HepG2 (cell line): ENCODE results near the gene SEC24A. TPM values are rescaled to one million over a fixed set of nuclear protein-coding genes. Genes with fewer than 3 reads are reported as not detected.

Source experiments
- ATAC-seq: fragments of 200-7000 bp; cut with Tn5 transposase; 3 replicates; pipeline ENCODE4 v1.9.1; 2020; ENCODE audit warnings: mild to moderate bottlenecking, moderate library complexity
- BruUV-seq: library from RNA; stranded (reverse); fragments of 400-500 nt; replicated peaks from 2 replicates; lab custom pipeline; 2021; lab: Mats Ljungman, UMichigan
- CTCF ChIA-PET: fragments of 300-600 bp; formaldehyde crosslinking; extraction: SDS; loops from one replicate; lab custom pipeline; 2021; ENCODE audit warnings: low total read pairs, inconsistent platforms, low intra/inter-chr PET ratio; lab: Yijun Ruan, JAX
- POLR2A ChIA-PET: fragments of 350-600 bp; sonication (Branson Sonifier 250); formaldehyde crosslinking; loops from one replicate; lab custom pipeline; 2020; ENCODE audit warnings: antibody characterized with exemption, inconsistent platforms; lab: Yijun Ruan, JAX
- DNase-seq: peaks from one replicate; pipeline ENCODE4 v3.0.0-alpha.2; 2015; ENCODE audit warnings: low spot score
- FAIRE-seq: peaks from 3 replicates; lab custom pipeline; 2011; peaks lifted over from hg19 to GRCh38; lab: Jason Lieb, UNC
- H2AFZ ChIP-seq: one replicate; pipeline ENCODE4 v1.6.1; 2011; ENCODE audit warnings: low read length, inconsistent platforms
- H3K27ac ChIP-seq: fragments of 300-600 bp; 3 replicates; pipeline ENCODE4 v1.8.0; 2011; ENCODE audit warnings: mixed run types, mild to moderate bottlenecking, mixed read lengths, low read length, inconsistent platforms; ENCODE audit not compliant: insufficient read depth; ENCODE audit errors: extremely low read length
- H3K27me3 ChIP-seq, 2 experiments: fragments of 200-600 bp in 1 of 2; 2 replicates in 1 of 2; 3 replicates in 1 of 2; pipeline versions ENCODE4 v1.6.0 to v1.8.0; 2011; ENCODE audit warnings: low read length in 2 of 2, mild to moderate bottlenecking in 2 of 2, moderate library complexity in 2 of 2, inconsistent platforms in 1 of 2; ENCODE audit not compliant: insufficient read depth in 2 of 2, control insufficient read depth in 1 of 2
- H3K36me3 ChIP-seq, 2 experiments: fragments of 200-600 bp in 1 of 2; replicated peaks in 1 of 2; 2 replicates in 1 of 2; 3 replicates in 1 of 2; pipeline versions ENCODE4 v1.5.1 to v1.8.0; 2011; ENCODE audit warnings: low read length in 2 of 2, inconsistent platforms in 1 of 2; ENCODE audit not compliant: insufficient read depth in 2 of 2, control insufficient read depth in 1 of 2
- H3K4me1 ChIP-seq: 2 replicates; pipeline ENCODE4 v1.5.1; 2012; ENCODE audit warnings: low read length, inconsistent platforms; ENCODE audit not compliant: insufficient read depth
- H3K4me2 ChIP-seq: 2 replicates; pipeline ENCODE4 v1.6.0; 2011; ENCODE audit warnings: low read depth, low read length, inconsistent platforms
- H3K4me3 ChIP-seq, 3 experiments: fragments of 200-600 bp in 1 of 3; sonication (generic), shearing (Covaris generic) in 1 of 3; replicated peaks in 1 of 3; 2 replicates each; pipeline ENCODE4 v1.5.1; 2011 to 2016; ENCODE audit warnings: low read length in 3 of 3, inconsistent platforms in 2 of 3, low read depth in 2 of 3, mild to moderate bottlenecking in 2 of 3, control low read depth in 1 of 3, mixed read lengths in 1 of 3; ENCODE audit not compliant: insufficient read depth in 1 of 3
- H3K79me2 ChIP-seq: one replicate; pipeline ENCODE4 v1.6.1; 2011; ENCODE audit warnings: low read length, inconsistent platforms; ENCODE audit not compliant: insufficient read depth
- H3K9ac ChIP-seq: 2 replicates; pipeline ENCODE4 v1.6.0; 2011; ENCODE audit warnings: mild to moderate bottlenecking, low read depth, low read length, inconsistent platforms; ENCODE audit not compliant: insufficient read depth
- H3K9me3 ChIP-seq: 2 replicates; pipeline ENCODE4 v1.5.1; 2012; ENCODE audit warnings: mild to moderate bottlenecking, low read length
- H4K20me1 ChIP-seq: 2 replicates; pipeline ENCODE4 v1.6.0; 2011; ENCODE audit warnings: inconsistent platforms, mild to moderate bottlenecking, low read length, moderate library complexity; ENCODE audit not compliant: insufficient read depth
- ATF2 ChIP-seq: sonication (generic); formaldehyde crosslinking; IDR thresholded peaks from 2 replicates; pipeline ENCODE4 v1.4.0; 2020; ENCODE audit warnings: missing genetic modification reagents
- CBX2 ChIP-seq, 2 experiments: fragments of 200-600 bp in 1 of 2; sonication (generic); formaldehyde crosslinking in 1 of 2; IDR thresholded peaks; 2 replicates each; pipeline versions ENCODE4 v1.7.0 to v1.8.1; 2018 to 2022; ENCODE audit warnings: low read depth in 2 of 2, low read length in 1 of 2, mild to moderate bottlenecking in 1 of 2, missing genetic modification reagents in 1 of 2
- FOXJ3 ChIP-seq: sonication (generic); formaldehyde crosslinking; IDR thresholded peaks from 2 replicates; pipeline ENCODE4 v1.4.0; 2020; ENCODE audit warnings: missing genetic modification reagents, mild to moderate bottlenecking, borderline replicate concordance
- GPBP1L1 ChIP-seq: sonication (generic); formaldehyde crosslinking; IDR thresholded peaks from 2 replicates; pipeline ENCODE4 v1.5.0; 2020; ENCODE audit warnings: mild to moderate bottlenecking, missing genetic modification reagents
- JDP2 ChIP-seq: sonication (generic); formaldehyde crosslinking; IDR thresholded peaks from 2 replicates; pipeline ENCODE4 v1.8.1; 2022; ENCODE audit warnings: missing genetic modification reagents, borderline replicate concordance
- KAT2B ChIP-seq: fragments of 150-350 bp; IDR thresholded peaks from 2 replicates; pipeline ENCODE4 v1.6.1; 2014; ENCODE audit warnings: low read depth, low read length, borderline replicate concordance
- NFE2 ChIP-seq: sonication (generic); formaldehyde crosslinking; IDR thresholded peaks from 2 replicates; pipeline ENCODE4 v1.4.0; 2020; ENCODE audit warnings: missing genetic modification reagents
- NPAS2 ChIP-seq: sonication (generic); formaldehyde crosslinking; IDR thresholded peaks from 2 replicates; pipeline ENCODE4 v1.8.0; 2022; ENCODE audit warnings: mild to moderate bottlenecking, missing genetic modification reagents, borderline replicate concordance
- SALL1 ChIP-seq: sonication (generic); formaldehyde crosslinking; IDR thresholded peaks from 2 replicates; pipeline ENCODE4 v1.8.0; 2022; ENCODE audit warnings: mild to moderate bottlenecking, missing genetic modification reagents
- SMARCC2 ChIP-seq: fragments of 450-650 bp; IDR thresholded peaks from 2 replicates; pipeline ENCODE4 v1.6.1; 2017; ENCODE audit warnings: antibody characterized with exemption, mild to moderate bottlenecking
- SP4 ChIP-seq: sonication (generic); formaldehyde crosslinking; IDR thresholded peaks from 2 replicates; pipeline ENCODE4 v1.8.1; 2023; ENCODE audit warnings: mild to moderate bottlenecking, missing genetic modification reagents
- TBX2 ChIP-seq: sonication (generic); formaldehyde crosslinking; IDR thresholded peaks from 2 replicates; pipeline ENCODE4 v1.5.0; 2020; ENCODE audit warnings: missing genetic modification reagents, mild to moderate bottlenecking, borderline replicate concordance
- TEAD3 ChIP-seq: optimal IDR thresholded peaks from 2 replicates; pipeline ENCODE3; 2016; ENCODE audit warnings: borderline replicate concordance
- THAP11 ChIP-seq: IDR thresholded peaks from 2 replicates; pipeline ENCODE4 v1.6.1; 2016; ENCODE audit warnings: missing biosample characterization, missing genetic modification reagents
- ZNF260 ChIP-seq: sonication (generic); formaldehyde crosslinking; IDR thresholded peaks from 2 replicates; pipeline ENCODE4 v1.4.0; 2020; ENCODE audit warnings: missing genetic modification reagents, low read depth, mild to moderate bottlenecking, borderline replicate concordance
- ZNF282 ChIP-seq: fragments of 450-650 bp; IDR thresholded peaks from 2 replicates; pipeline ENCODE4 v1.6.1; 2018; ENCODE audit not compliant: partially characterized antibody
- ZNF329 ChIP-seq: sonication (generic); formaldehyde crosslinking; IDR thresholded peaks from 2 replicates; pipeline ENCODE4 v1.9.0; 2021; ENCODE audit warnings: low read depth, mild to moderate bottlenecking, missing genetic modification reagents
- ZNF430 ChIP-seq: sonication (generic); formaldehyde crosslinking; IDR thresholded peaks from 2 replicates; pipeline ENCODE4 v1.9.0; 2021; ENCODE audit warnings: mild to moderate bottlenecking, missing genetic modification reagents
- ZNF772 ChIP-seq: sonication (generic); formaldehyde crosslinking; IDR thresholded peaks from 2 replicates; pipeline ENCODE4 v1.5.0; 2020; ENCODE audit warnings: mild to moderate bottlenecking, missing genetic modification reagents
- WGBS: methylation state at CpG from one replicate; pipeline ENCODE4 v1.1.6; 2017; ENCODE audit warnings: low lambda C conversion rate; 5-methylcytosine and 5-hydroxymethylcytosine counted together
- in situ Hi-C: cut with HindIII; loops from 2 replicates; pipeline ENCODE4 v1.10.0; 2017; ENCODE audit warnings: low pct_unique_long_range_greater_than_20kb; ENCODE audit not compliant: extremely low pct_ligation_motif_present
- intact Hi-C: fragments of 100-400 bp; cut with micrococcal nuclease; formaldehyde crosslinking; loops from one replicate; pipeline ENCODE4 v1.10.0; 2022; ENCODE audit not compliant: unreplicated experiment
- polyA plus RNA-seq, 8 experiments: library from polyadenylated mRNA; depleted of rRNA in 3 of 8; stranded (reverse) in 7 of 8; unstranded in 1 of 8; fragments of >200 nt; fragmentation: Illumina TruSeq in 4 of 8; extraction: Trizol in 4 of 8; gene quantifications; 2 replicates each; pipeline versions ENCODE4 v1.2.1 to v1.2.3, GENCODE V29; 2011 to 2016; ENCODE audit warnings: low read depth in 4 of 8, missing spikeins in 1 of 8, mixed read lengths in 1 of 8; ENCODE audit not compliant: insufficient read depth in 1 of 8
- total RNA-seq, 5 experiments: library from RNA; depleted of rRNA; stranded (reverse); fragments of >200 nt; fragmentation: Illumina TruSeq; extraction: Trizol; gene quantifications; 2 replicates each; pipeline ENCODE4 v1.2.3, GENCODE V29; 2016; ENCODE audit warnings: low read depth in 1 of 5

SEC24A gene
- total and polyA plus RNA-seq, 2 of the 13 experiments (the other 11 are each of a cell fraction or from before 2014, with no cell fraction given), result 30.5 to 56.8 TPM

GRCh38 chr5:134758504-134759341 lies 110.1 kb downstream of the SEC24A start, which contains the start of gene DDX46:
TSS of gene DDX46 (plus strand) at chr5:134758779. CDS start at chr5:134758939, 160 bp downstream.
- Histone ChIP-seq H3K9me3 (no peaks in the 10 kb centered on the region), H3K9ac (peak within 1 kb of the TSS; percentile 93), H2AFZ (peak within 1 kb of the TSS; percentile 60), H3K36me3 (peaks cover 1 to 5% of the 10 kb centered on the region in 2 experiments; a peak in 4 of 5 replicates), H3K27me3 (no peaks in the 10 kb centered on the region; a peak in 1 of 5 replicates), H4K20me1 (peaks cover 6% of the 10 kb centered on the region), H3K27ac (peak within 1 kb of the TSS; percentile 76), H3K4me2 (peak within 1 kb of the TSS; percentile 84), H3K79me2 (peaks cover 48% of the 10 kb centered on the region), H3K4me3 (peak within 1 kb of the TSS; percentile 70 to 93 (median 76)), H3K4me1 (peaks cover 30% of the 10 kb centered on the region)
- WGBS, result under 1% methylated on average over 30 of the region's 73 CpGs
- BruUV-seq, result TSS peak; percentile 71
- CTCF ChIA-PET, result interaction anchor here (0.7 kb wide), 1 partner anchor 20 kb away, joined by 3 read pairs; the partner anchor contains the start of gene CAMLG
- in situ Hi-C loops (no loop called here), intact Hi-C loops (loop anchor here (1.0 kb wide), 1 partner anchor 20 kb away; the partner anchor contains the start of gene CAMLG)
- DNase-seq (peak; percentile 85), FAIRE-seq (peak; percentile 58), ATAC-seq (peak; percentile 98)
- POLR2A ChIA-PET, result interaction anchor here (0.5 to 3.4 kb wide), 12 partner anchors 8 to 146 kb away, joined by 3 to 18 read pairs (median 4); partner anchors contain the start of genes C5orf24, CAMLG and PCBD2
- TF ChIP-seq TBX2 (CRISPR knock-in tag) (peak; percentile 95), ZNF772 (peak; percentile 96), NFE2 (CRISPR knock-in tag) (no peak), SP4 (CRISPR knock-in tag) (peak; percentile 66; the same call in 1 of the 2 replicates), ATF2 (CRISPR knock-in tag) (peak; percentile 90), ZNF329 (CRISPR knock-in tag) (peak; percentile 82; the same call in 1 of the 2 replicates), ZNF282 (no peak), JDP2 (CRISPR knock-in tag) (no peak), TEAD3 (peak; percentile 81), GPBP1L1 (CRISPR knock-in tag) (no peak), CBX2 (IDR thresholded peaks at IDR 0.05; ENCODE audit: low read depth, low read length) (no peak), CBX2 (CRISPR knock-in tag; IDR thresholded peaks at IDR 0.05; ENCODE audit: low read depth) (no peak), KAT2B (no peak), THAP11 (CRISPR knock-in tag) (peak; percentile 94), SMARCC2 (no peak), NPAS2 (no peak), ZNF260 (no peak), ZNF430 (CRISPR knock-in tag) (peak; percentile 60; the same call in 1 of the 2 replicates), SALL1 (CRISPR knock-in tag) (peak; percentile 93), FOXJ3 (CRISPR knock-in tag) (peak; percentile 76; the same call in 1 of the 2 replicates)
